SK-N-SH treated with all-trans-retinoic acid at 6 μM for 48 hours (cell line): Measurements from ENCODE around the gene MUC5B.

Experiments used
- ARNTL ChIP-seq: fragments of 450-650 bp; formaldehyde crosslinking; IDR thresholded peaks from 2 replicates; pipeline ENCODE4 v1.5.0; 2020; ENCODE audit warnings: low read depth, mild to moderate bottlenecking, moderate library complexity, borderline replicate concordance
- SNAI2 ChIP-seq: fragments of 250-450 bp; sonication (Bioruptor Pico); IDR thresholded peaks from 2 replicates; pipeline ENCODE4 v1.5.0; 2020; ENCODE audit warnings: mild to moderate bottlenecking, moderate library complexity
- ZC3H10 ChIP-seq: fragments of 250-450 bp; sonication (Bioruptor Pico); IDR thresholded peaks from 2 replicates; pipeline ENCODE4 v1.5.1; 2021; ENCODE audit warnings: mild to moderate bottlenecking, moderate library complexity
- ZNF565 ChIP-seq: fragments of 450-650 bp; formaldehyde crosslinking; conservative IDR thresholded peaks from 2 replicates; pipeline ENCODE4 v1.5.0; 2020; ENCODE audit warnings: low read depth, mild to moderate bottlenecking, moderate library complexity
- ZNF8 ChIP-seq: fragments of 450-650 bp; formaldehyde crosslinking; IDR thresholded peaks from 2 replicates; pipeline ENCODE4 v1.5.0; 2020; ENCODE audit warnings: mild to moderate bottlenecking, moderate library complexity
- TF ChIP-seq, protein P1 (sequence below): fragments of 250-450 bp; sonication (Bioruptor Pico); IDR thresholded peaks from 2 replicates; pipeline ENCODE4 v1.5.0; 2020; ENCODE audit warnings: mild to moderate bottlenecking, moderate library complexity
- TF ChIP-seq, protein P2 (sequence below): fragments of 250-450 bp; sonication (Bioruptor Pico); IDR thresholded peaks from 2 replicates; pipeline ENCODE4 v1.5.1; 2020; ENCODE audit warnings: low read depth, mild to moderate bottlenecking, moderate library complexity
- TF ChIP-seq, protein P3 (sequence below): fragments of 250-450 bp; sonication (Bioruptor Pico); IDR thresholded peaks from 2 replicates; pipeline ENCODE4 v1.8.0; 2020; ENCODE audit warnings: mild to moderate bottlenecking, moderate library complexity, borderline replicate concordance

DNA sequence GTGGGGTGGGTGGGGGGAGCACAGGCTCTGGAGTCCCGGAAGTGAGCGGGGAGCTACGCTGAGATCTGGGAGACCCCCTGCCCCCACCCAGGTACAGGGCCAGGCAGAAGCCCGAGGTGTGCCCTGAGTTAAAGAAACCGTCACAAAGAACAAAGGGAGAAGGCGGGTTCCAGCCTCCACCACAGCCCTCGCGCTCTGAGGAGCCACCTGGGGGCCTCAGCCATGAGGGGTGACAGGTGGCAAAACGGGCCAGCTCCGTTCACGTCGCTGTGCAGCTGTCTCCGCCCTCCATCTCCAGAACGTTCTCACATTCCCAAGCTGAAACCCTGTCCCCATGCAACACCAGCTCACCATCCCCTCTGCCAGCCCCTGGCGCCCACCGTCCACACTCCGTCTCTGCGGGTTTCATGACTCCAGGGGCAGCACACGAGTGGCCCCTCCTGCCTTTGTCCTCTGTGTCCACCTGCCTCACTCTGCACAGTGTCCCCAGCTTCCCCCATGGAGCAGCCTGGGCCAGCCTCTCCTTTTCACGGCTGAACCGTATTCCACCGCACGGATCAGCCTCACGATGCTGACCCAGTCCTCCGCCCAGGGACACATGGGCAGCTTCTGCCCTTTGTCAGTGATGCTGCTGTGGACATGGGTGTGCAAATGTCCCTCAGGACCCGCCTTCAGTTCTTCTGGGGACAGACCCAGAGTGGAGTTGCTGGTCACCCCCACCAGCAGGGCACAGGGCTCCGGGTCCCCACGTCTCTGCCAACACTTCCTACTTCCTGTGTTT is 1.7 kb upstream of the MUC5B start:
- TF ChIP-seq, protein P1, sequence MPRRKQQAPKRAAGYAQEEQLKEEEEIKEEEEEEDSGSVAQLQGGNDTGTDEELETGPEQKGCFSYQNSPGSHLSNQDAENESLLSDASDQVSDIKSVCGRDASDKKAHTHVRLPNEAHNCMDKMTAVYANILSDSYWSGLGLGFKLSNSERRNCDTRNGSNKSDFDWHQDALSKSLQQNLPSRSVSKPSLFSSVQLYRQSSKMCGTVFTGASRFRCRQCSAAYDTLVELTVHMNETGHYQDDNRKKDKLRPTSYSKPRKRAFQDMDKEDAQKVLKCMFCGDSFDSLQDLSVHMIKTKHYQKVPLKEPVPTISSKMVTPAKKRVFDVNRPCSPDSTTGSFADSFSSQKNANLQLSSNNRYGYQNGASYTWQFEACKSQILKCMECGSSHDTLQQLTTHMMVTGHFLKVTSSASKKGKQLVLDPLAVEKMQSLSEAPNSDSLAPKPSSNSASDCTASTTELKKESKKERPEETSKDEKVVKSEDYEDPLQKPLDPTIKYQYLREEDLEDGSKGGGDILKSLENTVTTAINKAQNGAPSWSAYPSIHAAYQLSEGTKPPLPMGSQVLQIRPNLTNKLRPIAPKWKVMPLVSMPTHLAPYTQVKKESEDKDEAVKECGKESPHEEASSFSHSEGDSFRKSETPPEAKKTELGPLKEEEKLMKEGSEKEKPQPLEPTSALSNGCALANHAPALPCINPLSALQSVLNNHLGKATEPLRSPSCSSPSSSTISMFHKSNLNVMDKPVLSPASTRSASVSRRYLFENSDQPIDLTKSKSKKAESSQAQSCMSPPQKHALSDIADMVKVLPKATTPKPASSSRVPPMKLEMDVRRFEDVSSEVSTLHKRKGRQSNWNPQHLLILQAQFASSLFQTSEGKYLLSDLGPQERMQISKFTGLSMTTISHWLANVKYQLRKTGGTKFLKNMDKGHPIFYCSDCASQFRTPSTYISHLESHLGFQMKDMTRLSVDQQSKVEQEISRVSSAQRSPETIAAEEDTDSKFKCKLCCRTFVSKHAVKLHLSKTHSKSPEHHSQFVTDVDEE (CRISPR knock-in tag): no peak
- no peak for TF ChIP-seq ZNF565 (CRISPR knock-in tag)
- TF ChIP-seq, protein P2, sequence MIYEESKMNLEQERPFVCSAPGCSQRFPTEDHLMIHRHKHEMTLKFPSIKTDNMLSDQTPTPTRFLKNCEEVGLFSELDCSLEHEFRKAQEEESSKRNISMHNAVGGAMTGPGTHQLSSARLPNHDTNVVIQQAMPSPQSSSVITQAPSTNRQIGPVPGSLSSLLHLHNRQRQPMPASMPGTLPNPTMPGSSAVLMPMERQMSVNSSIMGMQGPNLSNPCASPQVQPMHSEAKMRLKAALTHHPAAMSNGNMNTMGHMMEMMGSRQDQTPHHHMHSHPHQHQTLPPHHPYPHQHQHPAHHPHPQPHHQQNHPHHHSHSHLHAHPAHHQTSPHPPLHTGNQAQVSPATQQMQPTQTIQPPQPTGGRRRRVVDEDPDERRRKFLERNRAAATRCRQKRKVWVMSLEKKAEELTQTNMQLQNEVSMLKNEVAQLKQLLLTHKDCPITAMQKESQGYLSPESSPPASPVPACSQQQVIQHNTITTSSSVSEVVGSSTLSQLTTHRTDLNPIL (CRISPR knock-in tag): no peak
- no peak for TF ChIP-seq ARNTL (CRISPR knock-in tag)
- no peak for TF ChIP-seq SNAI2 (CRISPR knock-in tag)
- no peak for TF ChIP-seq ZNF8 (CRISPR knock-in tag)
- TF ChIP-seq, protein P3, sequence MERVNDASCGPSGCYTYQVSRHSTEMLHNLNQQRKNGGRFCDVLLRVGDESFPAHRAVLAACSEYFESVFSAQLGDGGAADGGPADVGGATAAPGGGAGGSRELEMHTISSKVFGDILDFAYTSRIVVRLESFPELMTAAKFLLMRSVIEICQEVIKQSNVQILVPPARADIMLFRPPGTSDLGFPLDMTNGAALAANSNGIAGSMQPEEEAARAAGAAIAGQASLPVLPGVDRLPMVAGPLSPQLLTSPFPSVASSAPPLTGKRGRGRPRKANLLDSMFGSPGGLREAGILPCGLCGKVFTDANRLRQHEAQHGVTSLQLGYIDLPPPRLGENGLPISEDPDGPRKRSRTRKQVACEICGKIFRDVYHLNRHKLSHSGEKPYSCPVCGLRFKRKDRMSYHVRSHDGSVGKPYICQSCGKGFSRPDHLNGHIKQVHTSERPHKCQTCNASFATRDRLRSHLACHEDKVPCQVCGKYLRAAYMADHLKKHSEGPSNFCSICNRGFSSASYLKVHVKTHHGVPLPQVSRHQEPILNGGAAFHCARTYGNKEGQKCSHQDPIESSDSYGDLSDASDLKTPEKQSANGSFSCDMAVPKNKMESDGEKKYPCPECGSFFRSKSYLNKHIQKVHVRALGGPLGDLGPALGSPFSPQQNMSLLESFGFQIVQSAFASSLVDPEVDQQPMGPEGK (CRISPR knock-in tag): no peak
- TF ChIP-seq ZC3H10 (CRISPR knock-in tag): no peak
